Bronchial epithelial cell (primary cell): Measurements from ENCODE around the gene FMR1. TPM values are rescaled to one million over a fixed set of nuclear protein-coding genes. Genes with fewer than 3 reads are reported as not detected.
A peak's percentile ranks its signal among the peaks of the same experiment; 100 is the strongest.

Experiments
- DNase-seq: peaks from one replicate; pipeline ENCODE4 v3.0.0-alpha.2; 2010; ENCODE audit warnings: low read depth
- FAIRE-seq: peaks from 2 replicates; lab custom pipeline; 2011; peaks lifted over from hg19 to GRCh38; lab: Jason Lieb, UNC
- H3K27me3 ChIP-seq: 2 replicates; pipeline ENCODE4 v1.5.1; 2011; ENCODE audit warnings: low read length; ENCODE audit not compliant: control insufficient read depth, insufficient read depth
- H3K36me3 ChIP-seq: 2 replicates; pipeline ENCODE4 v1.5.1; 2011; ENCODE audit warnings: low read length; ENCODE audit not compliant: control insufficient read depth, insufficient read depth
- H3K4me3 ChIP-seq: 2 replicates; pipeline ENCODE4 v1.5.1; 2011; ENCODE audit warnings: mild to moderate bottlenecking, low read depth, low read length, control low read depth
- total RNA-seq: library from RNA; depleted of rRNA; stranded (reverse); fragments of >200 nt; gene quantifications from 2 replicates; pipeline ENCODE4 v1.2.1, GENCODE V29; 2014
- TF ChIP-seq, protein P1 (sequence below): IDR thresholded peaks from 2 replicates; pipeline ENCODE4 v1.5.1; 2011; ENCODE audit warnings: mild to moderate bottlenecking, moderate library complexity, low read length, control low read depth, inconsistent platforms; ENCODE audit not compliant: insufficient read depth, severe bottlenecking

Gene FMR1
- total RNA-seq, 1 donor from 2014 or later = 22.9 TPM

DNA sequence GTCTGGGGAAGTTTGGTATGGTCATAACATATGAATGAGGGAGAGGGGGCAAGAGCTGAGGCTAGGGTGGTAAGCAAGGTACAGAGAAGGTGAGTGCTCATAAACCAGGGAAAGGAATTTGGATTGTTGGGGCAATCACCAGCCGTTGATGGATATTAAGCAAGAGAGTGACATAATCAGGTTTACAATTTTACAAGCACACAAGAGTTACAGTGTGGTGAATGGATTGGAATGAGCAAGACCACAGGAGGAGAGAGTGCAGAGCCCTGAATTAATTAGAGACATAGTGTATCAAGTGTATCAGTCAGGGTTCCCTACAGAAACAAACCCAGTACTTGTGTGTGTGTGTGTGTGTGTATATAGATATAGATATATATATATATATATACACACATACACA lies 50.8 kb downstream of the FMR1 start:
- Histone ChIP-seq H3K27me3 (no peaks in the 10 kb centered on the region), H3K36me3 (no peaks in the 10 kb centered on the region), H3K4me3 (no peak overlapping the region)
- TF ChIP-seq, protein P1, sequence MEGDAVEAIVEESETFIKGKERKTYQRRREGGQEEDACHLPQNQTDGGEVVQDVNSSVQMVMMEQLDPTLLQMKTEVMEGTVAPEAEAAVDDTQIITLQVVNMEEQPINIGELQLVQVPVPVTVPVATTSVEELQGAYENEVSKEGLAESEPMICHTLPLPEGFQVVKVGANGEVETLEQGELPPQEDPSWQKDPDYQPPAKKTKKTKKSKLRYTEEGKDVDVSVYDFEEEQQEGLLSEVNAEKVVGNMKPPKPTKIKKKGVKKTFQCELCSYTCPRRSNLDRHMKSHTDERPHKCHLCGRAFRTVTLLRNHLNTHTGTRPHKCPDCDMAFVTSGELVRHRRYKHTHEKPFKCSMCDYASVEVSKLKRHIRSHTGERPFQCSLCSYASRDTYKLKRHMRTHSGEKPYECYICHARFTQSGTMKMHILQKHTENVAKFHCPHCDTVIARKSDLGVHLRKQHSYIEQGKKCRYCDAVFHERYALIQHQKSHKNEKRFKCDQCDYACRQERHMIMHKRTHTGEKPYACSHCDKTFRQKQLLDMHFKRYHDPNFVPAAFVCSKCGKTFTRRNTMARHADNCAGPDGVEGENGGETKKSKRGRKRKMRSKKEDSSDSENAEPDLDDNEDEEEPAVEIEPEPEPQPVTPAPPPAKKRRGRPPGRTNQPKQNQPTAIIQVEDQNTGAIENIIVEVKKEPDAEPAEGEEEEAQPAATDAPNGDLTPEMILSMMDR = no peak
- DNase-seq (peak; percentile 9), FAIRE-seq (no peak)

DNA sequence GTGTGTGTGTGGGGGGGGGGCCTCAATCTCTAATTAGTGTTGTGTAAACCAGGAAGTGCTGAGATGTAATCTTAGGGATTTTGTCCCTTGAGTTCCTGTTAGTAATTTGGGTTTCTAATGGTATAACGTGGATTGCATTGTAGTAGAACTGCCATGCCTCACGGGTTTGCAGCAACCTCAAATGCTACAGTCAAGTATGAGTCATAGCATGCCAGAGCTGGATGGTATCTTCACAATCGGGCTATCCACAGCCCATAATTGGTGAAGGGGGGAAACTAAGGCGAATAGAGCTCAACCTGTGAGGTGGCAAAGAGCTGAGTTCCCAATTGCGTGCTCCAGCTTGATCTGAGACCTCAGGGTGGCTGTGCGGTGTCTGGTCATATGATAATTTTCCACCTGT lies 67.2 kb downstream of the FMR1 start:
- no peak for FAIRE-seq
- TF ChIP-seq, protein P1 = no peak
- Histone ChIP-seq H3K36me3 (no peaks in the 10 kb centered on the region), H3K27me3 (no peaks in the 10 kb centered on the region), H3K4me3 (no peak overlapping the region)
- DNase-seq = no peak

DNA sequence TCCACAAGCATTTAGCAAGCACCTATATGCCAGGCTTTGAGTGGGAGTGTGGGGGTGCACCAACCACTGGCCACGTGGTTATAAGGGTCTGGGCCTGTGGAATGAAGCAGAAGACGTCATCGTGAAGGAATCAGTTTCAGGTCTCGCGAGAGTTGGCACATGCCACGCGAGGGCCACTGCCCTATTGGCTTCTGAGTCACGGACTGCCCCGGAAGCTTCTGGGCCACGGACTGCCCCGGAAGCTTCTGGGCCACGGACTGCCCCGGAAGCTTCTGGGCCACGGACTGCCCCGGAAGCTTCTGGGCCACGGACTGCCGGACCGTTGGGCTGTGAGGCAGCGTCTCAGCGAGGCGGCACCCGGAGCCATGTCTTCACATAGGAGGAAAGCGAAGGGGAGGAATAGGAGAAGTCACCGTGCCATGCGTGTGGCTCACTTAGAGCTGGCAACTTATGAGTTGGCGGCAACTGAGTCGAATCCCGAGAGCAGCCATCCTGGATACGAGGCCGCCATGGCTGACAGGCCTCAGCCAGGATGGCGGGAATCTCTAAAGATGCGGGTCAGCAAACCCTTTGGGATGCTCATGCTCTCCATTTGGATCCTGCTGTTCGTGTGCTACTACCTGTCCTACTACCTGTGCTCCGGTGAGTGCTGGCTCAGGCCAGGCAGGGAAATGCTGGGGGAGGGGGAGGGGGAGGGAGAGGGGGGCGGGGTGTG lies 69.5 kb downstream of the FMR1 start, which contains the start of gene FMR1NB:
TSS of gene FMR1NB (plus strand) at position 300 of the 715 bp plus-strand sequence. CDS start at position 366, 66 bp downstream.
- FAIRE-seq = no peak
- TF ChIP-seq, protein P1 = no peak

More for the DNA sequence above, 69.5 kb downstream of the FMR1 start, which contains the start of gene FMR1NB:
- Histone ChIP-seq H3K27me3 (no peaks in the 10 kb centered on the region), H3K4me3 (no peak within 1 kb of the TSS), H3K36me3 (no peaks in the 10 kb centered on the region)
- no peak for DNase-seq

Other genes with a start within 250 kb of the FMR1 start
- gene FMR1NB, start 69.4 kb downstream of the FMR1 start, total RNA-seq = not detected in 2 replicates